COLO668 (cell line): ENCODE measurements around the gene YIF1B.
"Not testable (repeated sequence)": the region's sequence is repeated elsewhere in the genome, so short reads cannot be mapped to it uniquely, and the experiment has no call there.

ENCODE experiments used
- DNase-seq: peaks from one replicate; lab custom pipeline; 2025; ENCODE audit not compliant: unreplicated experiment; lab: John Stamatoyannopoulos, UW

The YIF1B gene

GRCh38 chr19:38315657-38316476 is at the start of gene YIF1B:
YIF1B (minus strand) TSS chr19:38315947; CDS start chr19:38315917, 30 bp downstream.
- DNase-seq = peak; percentile 97

- not testable (repeated sequence) for DNase-seq
Observed at GRCh38 chr19:38362946-38363688, 47.4 kb upstream of the YIF1B start.

GRCh38 chr19:38362076-38362945 is 46.6 kb upstream of the YIF1B start:
- DNase-seq = peak; percentile 69

GRCh38 chr19:38361633-38362075 is 45.9 kb upstream of the YIF1B start:
- peak; percentile 82 for DNase-seq

- DNase-seq = no peak
Observed at GRCh38 chr19:38360839-38361631, 45.3 kb upstream of the YIF1B start.

GRCh38 chr19:38360351-38360750 is 44.6 kb upstream of the YIF1B start:
- DNase-seq = peak; percentile 37

- DNase-seq = no peak
Observed at GRCh38 chr19:38359242-38360021, 43.7 kb upstream of the YIF1B start.

- DNase-seq = no peak
Observed at GRCh38 chr19:38358071-38358470, 42.3 kb upstream of the YIF1B start.

GRCh38 chr19:38355728-38356725 is 40.3 kb upstream of the YIF1B start:
- DNase-seq = no peak

GRCh38 chr19:38352611-38353010 is 36.9 kb upstream of the YIF1B start:
- no peak for DNase-seq

GRCh38 chr19:38351865-38352395 is 36.2 kb upstream of the YIF1B start:
- no peak for DNase-seq

- no peak for DNase-seq
Observed at GRCh38 chr19:38350883-38351282, 35.1 kb upstream of the YIF1B start.

GRCh38 chr19:38346837-38347236 is 31.1 kb upstream of the YIF1B start:
- DNase-seq = no peak

GRCh38 chr19:38340927-38341326 is 25.2 kb upstream of the YIF1B start:
- DNase-seq = no peak

- DNase-seq = not testable (repeated sequence)
Observed at GRCh38 chr19:38339011-38339410, 23.3 kb upstream of the YIF1B start.

- DNase-seq = no peak
Observed at GRCh38 chr19:38337360-38337653, 21.6 kb upstream of the YIF1B start.

- peak; percentile 91 for DNase-seq
Observed at GRCh38 chr19:38336638-38337359, 21.1 kb upstream of the YIF1B start.
